Measurements from ENCODE around the gene ZNF335. TPM values are rescaled to one million over a fixed set of nuclear protein-coding genes. Genes with fewer than 3 reads are reported as not detected.
A peak's percentile ranks its signal among the peaks of the same experiment; 100 is the strongest.

Gene ZNF335
- total and polyA plus RNA-seq, 9 donors = 3.5 to 25.7 (median 15.7) TPM

- Histone ChIP-seq H3K27ac (no peak overlapping the region), H3K27me3 (no peaks in the 10 kb centered on the region), H3K4me3 (no peak overlapping the region), H3K4me1 (ENCODE audit: insufficient read depth) (no peaks in the 10 kb centered on the region), H3K36me3 (no peaks in the 10 kb centered on the region), H3K9me3 (no peaks in the 10 kb centered on the region)
- 64 to 70% (median 66%) methylated on average over 7 of the region's 7 CpGs for WGBS, 3 donors
- no peak for TF ChIP-seq CTCF (IDR thresholded peaks at IDR 0.05)
- no peak for TF ChIP-seq POLR2A (IDR thresholded peaks at IDR 0.05)
- no peak for TF ChIP-seq EP300 (IDR thresholded peaks at IDR 0.05)
- no peak for DNase-seq
- intact Hi-C loops (cut with DNase I) = loop anchor here in 1 of 4 donors (10.0 kb wide), 1 partner anchor 111 kb away; no protein-coding TSS in a partner anchor
Measured at GRCh38 chr20:45983279-45983743, 11.3 kb upstream of the ZNF335 start.

- no peaks in the 10 kb centered on the region for H3K27me3 ChIP-seq
- no peaks in the 10 kb centered on the region for H3K4me1 ChIP-seq (ENCODE audit: insufficient read depth)
- TF ChIP-seq POLR2A (IDR thresholded peaks at IDR 0.05) = no peak
- TF ChIP-seq EP300 (IDR thresholded peaks at IDR 0.05) = no peak
- no peak for TF ChIP-seq CTCF (IDR thresholded peaks at IDR 0.05)
- no peaks in the 10 kb centered on the region for H3K36me3 ChIP-seq
- no peaks in the 10 kb centered on the region for H3K9me3 ChIP-seq
- WGBS, 3 donors = 84 to 89% (median 87%) methylated on average over 6 of the region's 6 CpGs
- no peak for DNase-seq
- H3K27ac ChIP-seq = no peak overlapping the region
- no peak overlapping the region for H3K4me3 ChIP-seq
- intact Hi-C loops (cut with DNase I) = loop anchor here in 1 of 4 donors (10.0 kb wide), 1 partner anchor 114 kb away; no protein-coding TSS in a partner anchor
Measured at GRCh38 chr20:45981261-45981660, 9.3 kb upstream of the ZNF335 start.

- Histone ChIP-seq H3K36me3 (no peaks in the 10 kb centered on the region), H3K27ac (no peak overlapping the region), H3K27me3 (no peaks in the 10 kb centered on the region), H3K4me3 (no peak overlapping the region), H3K9me3 (no peaks in the 10 kb centered on the region), H3K4me1 (ENCODE audit: insufficient read depth) (peaks cover 2% of the 10 kb centered on the region)
- intact Hi-C loops (cut with DNase I) = loop anchor here in 1 of 4 donors (10.0 kb wide), 1 partner anchor 109 kb away; the partner anchor contains the start of gene NCOA5
- TF ChIP-seq EP300 (IDR thresholded peaks at IDR 0.05) = no peak
- no peak for TF ChIP-seq CTCF (IDR thresholded peaks at IDR 0.05)
- TF ChIP-seq POLR2A (IDR thresholded peaks at IDR 0.05) = no peak
- DNase-seq = peak in 1 of 5 donors; percentile 6
- WGBS, 3 donors = 55 to 73% (median 56%) methylated on average over 6 of the region's 6 CpGs
Measured at GRCh38 chr20:45976086-45976485, 4.1 kb upstream of the ZNF335 start.

GRCh38 chr20:45975686-45976085, 3.7 kb upstream of the ZNF335 start:
- peak in 1 of 5 donors; percentile 10 for DNase-seq
- intact Hi-C loops (cut with DNase I) = loop anchor here in 1 of 4 donors (10.0 kb wide), 1 partner anchor 109 kb away; the partner anchor contains the start of gene NCOA5
- Histone ChIP-seq H3K27me3 (no peaks in the 10 kb centered on the region), H3K9me3 (no peaks in the 10 kb centered on the region), H3K27ac (no peak overlapping the region), H3K4me3 (no peak overlapping the region), H3K36me3 (no peaks in the 10 kb centered on the region), H3K4me1 (ENCODE audit: insufficient read depth) (peaks cover 2% of the 10 kb centered on the region)
- TF ChIP-seq POLR2A (IDR thresholded peaks at IDR 0.05) (no peak), EP300 (IDR thresholded peaks at IDR 0.05) (no peak)
- WGBS, 3 donors = 79 to 81% (median 80%) methylated on average over 11 of the region's 11 CpGs

- 70 to 73% (median 73%) methylated on average over 7 of the region's 7 CpGs for WGBS, 3 donors
- Histone ChIP-seq H3K36me3 (no peaks in the 10 kb centered on the region), H3K4me3 (no peak overlapping the region), H3K4me1 (ENCODE audit: insufficient read depth) (peaks cover 4% of the 10 kb centered on the region), H3K9me3 (no peaks in the 10 kb centered on the region), H3K27me3 (no peaks in the 10 kb centered on the region), H3K27ac (no peak overlapping the region)
- DNase-seq = peak in 1 of 5 donors; percentile 11
- intact Hi-C loops (cut with DNase I) = loop anchor here in 1 of 4 donors (5.0 to 10.0 kb wide), 2 partner anchors 83 to 110 kb away; partner anchors contain the start of genes CTSA, NCOA5 and NEURL2
- TF ChIP-seq CTCF (IDR thresholded peaks at IDR 0.05) (no peak), EP300 (IDR thresholded peaks at IDR 0.05) (no peak), POLR2A (IDR thresholded peaks at IDR 0.05) (no peak)
Measured at GRCh38 chr20:45974896-45975565, 3.0 kb upstream of the ZNF335 start.

Measured in ovary (tissue), 9 donors.